H9 (cell line): Measurements from ENCODE around the gene TTR. TPM values are rescaled to one million over a fixed set of nuclear protein-coding genes. Genes with fewer than 3 reads are reported as not detected.

Source experiments
- DNase-seq: peaks from one replicate; pipeline ENCODE4 v3.0.0-alpha.2; 2017
- H2AFZ ChIP-seq: one replicate; pipeline ENCODE4 v1.6.1; 2013; ENCODE audit warnings: mild to moderate bottlenecking, low read length, control low read depth, moderate library complexity
- H2AK5ac ChIP-seq: 2 replicates; pipeline ENCODE4 v1.6.1; 2013; ENCODE audit warnings: low read length, control low read depth, mixed read lengths; ENCODE audit not compliant: insufficient read length
- H2BK120ac ChIP-seq: one replicate; pipeline ENCODE4 v1.6.1; 2013; ENCODE audit warnings: low read depth, mild to moderate bottlenecking, low read length, control low read depth, inconsistent platforms; ENCODE audit not compliant: poor library complexity, severe bottlenecking
- H2BK12ac ChIP-seq: 2 replicates; pipeline ENCODE4 v1.6.1; 2013; ENCODE audit warnings: low read length, control low read depth, mixed read lengths, low read depth; ENCODE audit not compliant: insufficient read length
- H2BK15ac ChIP-seq: 2 replicates; pipeline ENCODE4 v1.6.1; 2013; ENCODE audit warnings: low read depth, low read length, control low read depth
- H2BK20ac ChIP-seq: one replicate; pipeline ENCODE4 v1.6.1; 2013; ENCODE audit warnings: low read depth, mild to moderate bottlenecking, low read length, control low read depth, inconsistent platforms; ENCODE audit not compliant: poor library complexity, severe bottlenecking
- H2BK5ac ChIP-seq: 2 replicates; pipeline ENCODE4 v1.6.1; 2013; ENCODE audit warnings: low read length, control low read depth, mixed read lengths; ENCODE audit not compliant: insufficient read length
- H3K14ac ChIP-seq: 2 replicates; pipeline ENCODE4 v1.6.1; 2013; ENCODE audit warnings: low read length, control low read depth; ENCODE audit not compliant: insufficient read depth
- H3K18ac ChIP-seq: 2 replicates; pipeline ENCODE4 v1.6.1; 2013; ENCODE audit warnings: low read depth, mild to moderate bottlenecking, mixed read lengths, low read length, control low read depth; ENCODE audit not compliant: insufficient read length
- H3K23ac ChIP-seq: 2 replicates; pipeline ENCODE4 v1.6.1; 2013; ENCODE audit warnings: low read length, control low read depth, mixed read lengths, low read depth; ENCODE audit not compliant: insufficient read length
- H3K23me2 ChIP-seq: 2 replicates; pipeline ENCODE4 v1.6.1; 2013; ENCODE audit warnings: low read depth, mild to moderate bottlenecking, mixed read lengths, low read length, control low read depth; ENCODE audit not compliant: insufficient read length, poor library complexity, severe bottlenecking
- H3K27ac ChIP-seq: 2 replicates; pipeline ENCODE4 v1.5.1; 2013; ENCODE audit warnings: low read length, control low read depth, mixed read lengths, low read depth; ENCODE audit not compliant: insufficient read length
- H3K27me3 ChIP-seq: 2 replicates; pipeline ENCODE4 v1.6.1; 2013; ENCODE audit warnings: low read length, control low read depth, inconsistent platforms; ENCODE audit not compliant: insufficient read depth
- H3K4ac ChIP-seq: 2 replicates; pipeline ENCODE4 v1.6.1; 2013; ENCODE audit warnings: low read depth, mild to moderate bottlenecking, control low read depth, inconsistent platforms, low read length, moderate library complexity
- H3K4me1 ChIP-seq: 2 replicates; pipeline ENCODE4 v1.6.1; 2013; ENCODE audit warnings: low read length, control low read depth, inconsistent platforms; ENCODE audit not compliant: insufficient read depth
- H3K4me2 ChIP-seq: 2 replicates; pipeline ENCODE4 v1.6.1; 2013; ENCODE audit warnings: low read length, control low read depth, mixed read lengths; ENCODE audit not compliant: insufficient read length, insufficient read depth
- H3K56ac ChIP-seq: 2 replicates; pipeline ENCODE4 v1.6.1; 2013; ENCODE audit warnings: low read depth, mild to moderate bottlenecking, mixed read lengths, low read length, control low read depth; ENCODE audit not compliant: insufficient read length
- H3K79me1 ChIP-seq: 2 replicates; pipeline ENCODE4 v1.6.1; 2013; ENCODE audit warnings: low read depth, mild to moderate bottlenecking, moderate library complexity, low read length, control low read depth, inconsistent platforms; ENCODE audit not compliant: insufficient read depth, poor library complexity, severe bottlenecking
- H3K79me2 ChIP-seq: 2 replicates; pipeline ENCODE4 v1.6.1; 2013; ENCODE audit warnings: low read length, control low read depth, inconsistent platforms; ENCODE audit not compliant: insufficient read depth
- H3K9ac ChIP-seq: 2 replicates; pipeline ENCODE4 v1.6.1; 2013; ENCODE audit warnings: low read length, control low read depth, mixed read lengths; ENCODE audit not compliant: insufficient read length; ENCODE audit errors: extremely low read depth
- H3K9me3 ChIP-seq: one replicate; pipeline ENCODE4 v1.6.1; 2013; ENCODE audit warnings: low read depth, low read length, inconsistent platforms; ENCODE audit not compliant: control insufficient read depth
- H3T11ph ChIP-seq: one replicate; pipeline ENCODE4 v1.6.1; 2013; ENCODE audit warnings: mild to moderate bottlenecking, low read length, control low read depth, inconsistent platforms
- H4K20me1 ChIP-seq: one replicate; pipeline ENCODE4 v1.6.1; 2013; ENCODE audit not compliant: control insufficient read depth, insufficient read length, insufficient read depth
- H4K5ac ChIP-seq: 2 replicates; pipeline ENCODE4 v1.6.1; 2013; ENCODE audit warnings: low read depth, mild to moderate bottlenecking, mixed read lengths, low read length, control low read depth; ENCODE audit not compliant: insufficient read length
- H4K8ac ChIP-seq: replicated peaks from 2 replicates; pipeline ENCODE4 v1.6.1; 2013; ENCODE audit warnings: low read length, control low read depth, mixed read lengths, low read depth; ENCODE audit not compliant: insufficient read length
- H4K91ac ChIP-seq: 2 replicates; pipeline ENCODE4 v1.6.1; 2013; ENCODE audit warnings: low read depth, mild to moderate bottlenecking, moderate library complexity, mixed read lengths, low read length, control low read depth; ENCODE audit not compliant: insufficient read length
- H3K27ac Mint-ChIP-seq, 3 experiments: 2 replicates in 2 of 3; 3 replicates in 1 of 3; pipeline ENCODE4 v1.8.0; 2020 to 2021; ENCODE audit warnings: mixed read lengths in 3 of 3, mild to moderate bottlenecking in 1 of 3, moderate library complexity in 1 of 3
- H3K27me3 Mint-ChIP-seq: 2 replicates; pipeline ENCODE4 v1.8.0; 2021; ENCODE audit warnings: low read depth, mild to moderate bottlenecking, moderate library complexity, mixed read lengths
- H3K36me3 Mint-ChIP-seq, 3 experiments: 2 replicates in 2 of 3; 3 replicates in 1 of 3; pipeline ENCODE4 v1.8.0; 2020 to 2021; ENCODE audit warnings: low read depth in 3 of 3, mixed read lengths in 3 of 3; ENCODE audit not compliant: insufficient read depth in 1 of 3
- H3K4me1 Mint-ChIP-seq, 2 experiments: 2 replicates each; pipeline ENCODE4 v1.8.0; 2020; ENCODE audit warnings: mixed read lengths in 2 of 2
- H3K4me3 Mint-ChIP-seq, 2 experiments: 2 replicates in 1 of 2; 3 replicates in 1 of 2; pipeline ENCODE4 v1.8.0; 2020 to 2021; ENCODE audit warnings: mild to moderate bottlenecking in 2 of 2, mixed read lengths in 2 of 2, moderate library complexity in 1 of 2
- H3K9me3 Mint-ChIP-seq, 2 experiments: 2 replicates in 1 of 2; 3 replicates in 1 of 2; pipeline ENCODE4 v1.8.0; 2020; ENCODE audit warnings: mild to moderate bottlenecking in 2 of 2, mixed read lengths in 2 of 2, moderate library complexity in 1 of 2
- WGBS: extraction: QIAGEN DNeasy Blood & Tissue Kit; methylation state at CpG from one replicate; pipeline ENCODE4 v1.1.7; 2013; ENCODE audit warnings: missing lambda C conversion rate, low lambda C conversion rate, mixed read lengths; ENCODE audit not compliant: insufficient read length; ENCODE audit errors: extremely low coverage; 5-methylcytosine and 5-hydroxymethylcytosine counted together
- total RNA-seq: library from RNA; stranded (reverse); gene quantifications from 2 replicates; pipeline ENCODE4 v1.2.1, GENCODE V29; 2021
- TF ChIP-seq, protein P1 (sequence below): fragments of 200-600 bp; sonication (generic); conservative IDR thresholded peaks from 3 replicates; pipeline ENCODE4 v1.8.0; 2021; ENCODE audit warnings: antibody characterized with exemption, mild to moderate bottlenecking

Gene TTR
- total RNA-seq, 1 experiment from 2014 or later = not detected

DNA sequence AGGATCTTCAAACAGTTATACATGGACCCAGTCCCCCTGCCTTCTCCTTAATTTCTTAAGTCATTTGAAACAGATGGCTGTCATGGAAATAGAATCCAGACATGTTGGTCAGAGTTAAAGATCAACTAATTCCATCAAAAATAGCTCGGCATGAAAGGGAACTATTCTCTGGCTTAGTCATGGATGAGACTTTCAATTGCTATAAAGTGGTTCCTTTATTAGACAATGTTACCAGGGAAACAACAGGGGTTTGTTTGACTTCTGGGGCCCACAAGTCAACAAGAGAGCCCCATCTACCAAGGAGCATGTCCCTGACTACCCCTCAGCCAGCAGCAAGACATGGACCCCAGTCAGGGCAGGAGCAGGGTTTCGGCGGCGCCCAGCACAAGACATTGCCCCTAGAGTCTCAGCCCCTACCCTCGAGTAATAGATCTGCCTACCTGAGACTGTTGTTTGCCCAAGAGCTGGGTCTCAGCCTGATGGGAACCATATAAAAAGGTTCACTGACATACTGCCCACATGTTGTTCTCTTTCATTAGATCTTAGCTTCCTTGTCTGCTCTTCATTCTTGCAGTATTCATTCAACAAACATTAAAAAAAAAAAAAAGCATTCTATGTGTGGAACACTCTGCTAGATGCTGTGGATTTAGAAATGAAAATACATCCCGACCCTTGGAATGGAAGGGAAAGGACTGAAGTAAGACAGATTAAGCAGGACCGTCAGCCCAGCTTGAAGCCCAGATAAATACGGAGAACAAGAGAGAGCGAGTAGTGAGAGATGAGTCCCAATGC is 4.6 kb downstream of the TTR start:
- Histone ChIP-seq H3K9me3 (no peaks in the 10 kb centered on the region), H2AFZ (no peak overlapping the region), H3K23ac (no peak overlapping the region), H3K27ac (no peak overlapping the region), H3T11ph (no peak overlapping the region), H4K91ac (no peak overlapping the region), H3K4me2 (no peak overlapping the region), H3K18ac (no peak overlapping the region), H2BK12ac (no peak overlapping the region), H4K20me1 (no peaks in the 10 kb centered on the region), H2AK5ac (no peak overlapping the region), H3K14ac (no peak overlapping the region), H4K5ac (no peak overlapping the region), H2BK5ac (no peak overlapping the region), H3K9ac (no peak overlapping the region), H3K4me1 (no peaks in the 10 kb centered on the region), H3K56ac (no peak overlapping the region), H3K23me2 (no peaks in the 10 kb centered on the region), H3K27me3 (no peaks in the 10 kb centered on the region), H3K79me2 (no peaks in the 10 kb centered on the region), H2BK120ac (no peak overlapping the region), H4K8ac (no peak overlapping the region), H2BK20ac (no peak overlapping the region), H3K4ac (no peak overlapping the region), H2BK15ac (no peak overlapping the region), H3K79me1 (no peaks in the 10 kb centered on the region)
- no peak for DNase-seq
- Mint-ChIP-seq H3K4me1 (no peaks in the 10 kb centered on the region), H3K9me3 (no peaks in the 10 kb centered on the region), H3K4me3 (no peak overlapping the region), H3K36me3 (no peaks in the 10 kb centered on the region), H3K27ac (no peak overlapping the region), H3K27me3 (no peaks in the 10 kb centered on the region; the same call in 1 of the 2 replicates)
- WGBS = no CpG with 5 or more reads among the region's 9 CpGs
- TF ChIP-seq, protein P1, sequence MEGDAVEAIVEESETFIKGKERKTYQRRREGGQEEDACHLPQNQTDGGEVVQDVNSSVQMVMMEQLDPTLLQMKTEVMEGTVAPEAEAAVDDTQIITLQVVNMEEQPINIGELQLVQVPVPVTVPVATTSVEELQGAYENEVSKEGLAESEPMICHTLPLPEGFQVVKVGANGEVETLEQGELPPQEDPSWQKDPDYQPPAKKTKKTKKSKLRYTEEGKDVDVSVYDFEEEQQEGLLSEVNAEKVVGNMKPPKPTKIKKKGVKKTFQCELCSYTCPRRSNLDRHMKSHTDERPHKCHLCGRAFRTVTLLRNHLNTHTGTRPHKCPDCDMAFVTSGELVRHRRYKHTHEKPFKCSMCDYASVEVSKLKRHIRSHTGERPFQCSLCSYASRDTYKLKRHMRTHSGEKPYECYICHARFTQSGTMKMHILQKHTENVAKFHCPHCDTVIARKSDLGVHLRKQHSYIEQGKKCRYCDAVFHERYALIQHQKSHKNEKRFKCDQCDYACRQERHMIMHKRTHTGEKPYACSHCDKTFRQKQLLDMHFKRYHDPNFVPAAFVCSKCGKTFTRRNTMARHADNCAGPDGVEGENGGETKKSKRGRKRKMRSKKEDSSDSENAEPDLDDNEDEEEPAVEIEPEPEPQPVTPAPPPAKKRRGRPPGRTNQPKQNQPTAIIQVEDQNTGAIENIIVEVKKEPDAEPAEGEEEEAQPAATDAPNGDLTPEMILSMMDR = no peak
